ENCODE data around the gene ATXN7L2.

ATXN7L2 gene

GRCh38 chr1:109527846-109528695 is 44.4 kb downstream of the ATXN7L2 start:
- no peak for DNase-seq (ENCODE audit: low read depth)

DNA sequence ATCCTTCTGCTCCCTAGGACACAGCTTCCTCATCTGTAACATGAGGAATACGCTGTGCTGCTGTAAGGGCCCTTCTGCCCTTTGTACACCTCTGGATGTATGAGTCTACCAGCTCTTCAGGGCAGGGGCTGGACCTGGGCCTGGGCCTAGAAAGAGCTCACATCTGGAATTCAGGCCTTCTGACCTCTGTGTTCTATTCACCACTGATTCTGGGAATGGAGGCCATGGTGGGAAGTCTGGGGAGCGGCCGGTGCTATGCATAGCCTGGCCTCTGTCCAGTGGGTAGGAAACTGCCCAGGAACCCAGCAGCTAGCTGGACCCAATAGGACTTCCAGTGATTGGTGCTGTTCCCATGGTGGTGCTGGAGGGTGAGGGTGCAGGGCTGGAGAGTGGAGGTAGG is 45.0 kb downstream of the ATXN7L2 start:
- DNase-seq (ENCODE audit: low read depth) = no peak

- no peak for DNase-seq (ENCODE audit: low read depth)
These were observed 46.3 kb downstream of the ATXN7L2 start for GRCh38 chr1:109529881-109530456.

DNA sequence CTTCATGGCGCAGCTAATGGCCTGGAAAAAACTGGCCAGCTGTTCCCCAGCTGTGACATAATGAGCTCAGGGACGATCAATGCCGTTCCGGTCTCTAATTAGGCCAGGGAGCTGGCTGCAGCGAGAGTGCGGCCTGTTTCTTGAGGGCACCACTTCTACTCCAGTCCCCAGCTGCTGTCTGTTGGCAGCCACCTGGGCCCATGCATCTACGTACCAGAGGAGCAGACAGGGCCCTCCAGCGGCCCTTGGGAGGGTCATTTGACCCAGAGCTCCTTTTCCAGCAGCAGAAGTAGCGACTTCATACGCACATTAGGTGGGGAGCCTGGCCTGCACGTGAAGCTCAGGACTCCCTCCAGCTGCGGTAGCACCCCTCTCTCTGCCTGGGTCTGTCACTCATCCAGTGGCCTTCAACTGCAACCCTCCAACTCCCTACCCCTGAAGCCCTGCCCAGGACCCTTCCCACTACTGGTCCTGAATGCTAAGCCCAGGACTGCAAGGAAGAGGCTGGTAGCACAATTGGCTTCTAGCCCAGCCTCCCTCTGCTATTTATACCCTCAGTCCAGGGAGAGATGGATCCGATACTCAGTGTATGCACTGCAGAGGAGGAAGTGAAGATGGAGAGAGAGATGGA is 46.9 kb downstream of the ATXN7L2 start:
- no peak for DNase-seq (ENCODE audit: low read depth)

- DNase-seq (ENCODE audit: low read depth) = no peak
These were observed 47.7 kb downstream of the ATXN7L2 start for GRCh38 chr1:109531380-109531779.

- DNase-seq (ENCODE audit: low read depth) = no peak
These were observed 48.2 kb downstream of the ATXN7L2 start for GRCh38 chr1:109531826-109532364.

GRCh38 chr1:109532365-109533136 is 48.8 kb downstream of the ATXN7L2 start:
- DNase-seq (ENCODE audit: low read depth) = peak; percentile 76

GRCh38 chr1:109534307-109534858 is 50.7 kb downstream of the ATXN7L2 start:
- no peak for DNase-seq (ENCODE audit: low read depth)

DNA sequence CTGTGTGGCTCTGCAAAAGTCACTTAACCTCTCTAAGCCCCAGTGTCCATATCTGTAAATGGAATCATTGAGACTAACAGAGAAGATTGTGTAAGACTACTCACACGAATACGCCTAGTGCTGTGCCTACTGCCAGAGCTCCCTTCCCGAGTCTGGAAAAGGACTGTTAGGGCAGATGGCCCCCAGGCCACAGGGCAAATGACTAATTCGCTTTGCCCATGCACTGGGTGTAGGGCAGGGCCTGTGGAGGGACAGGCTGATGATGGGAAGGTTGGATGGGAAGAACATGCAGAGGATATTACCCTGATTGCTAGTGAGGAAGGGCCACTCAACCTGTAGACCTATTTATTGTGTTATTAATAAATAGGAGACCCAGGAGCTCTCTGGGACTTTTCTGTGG is 51.8 kb downstream of the ATXN7L2 start:
- DNase-seq (ENCODE audit: low read depth) = no peak

DNA sequence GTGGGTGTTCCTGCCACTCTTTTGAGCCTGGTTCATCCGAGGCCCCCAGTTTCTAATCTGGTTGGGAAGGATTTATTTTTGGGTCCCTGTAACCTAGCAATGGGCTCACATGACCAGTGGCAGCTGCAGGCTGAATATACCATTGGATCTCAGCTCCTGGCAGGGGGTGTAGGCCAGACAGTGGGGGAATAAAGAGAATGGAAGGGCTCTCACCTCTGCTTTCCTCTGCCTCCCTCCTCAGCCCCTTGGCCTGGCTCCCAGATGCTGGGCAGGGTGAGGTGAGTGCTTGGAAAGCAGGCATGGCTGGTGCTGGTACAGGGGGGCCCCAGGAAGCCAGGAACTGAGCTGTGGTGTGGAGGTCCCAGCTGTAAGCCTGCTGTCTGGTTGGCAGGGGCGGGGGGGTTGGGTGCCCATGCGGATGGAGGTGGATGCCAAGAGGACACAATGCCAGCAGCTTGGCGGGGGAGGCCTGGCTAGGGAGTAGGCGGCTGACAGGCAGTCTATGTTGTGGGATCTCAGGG is 52.3 kb downstream of the ATXN7L2 start:
- DNase-seq (ENCODE audit: low read depth) = no peak

DNA sequence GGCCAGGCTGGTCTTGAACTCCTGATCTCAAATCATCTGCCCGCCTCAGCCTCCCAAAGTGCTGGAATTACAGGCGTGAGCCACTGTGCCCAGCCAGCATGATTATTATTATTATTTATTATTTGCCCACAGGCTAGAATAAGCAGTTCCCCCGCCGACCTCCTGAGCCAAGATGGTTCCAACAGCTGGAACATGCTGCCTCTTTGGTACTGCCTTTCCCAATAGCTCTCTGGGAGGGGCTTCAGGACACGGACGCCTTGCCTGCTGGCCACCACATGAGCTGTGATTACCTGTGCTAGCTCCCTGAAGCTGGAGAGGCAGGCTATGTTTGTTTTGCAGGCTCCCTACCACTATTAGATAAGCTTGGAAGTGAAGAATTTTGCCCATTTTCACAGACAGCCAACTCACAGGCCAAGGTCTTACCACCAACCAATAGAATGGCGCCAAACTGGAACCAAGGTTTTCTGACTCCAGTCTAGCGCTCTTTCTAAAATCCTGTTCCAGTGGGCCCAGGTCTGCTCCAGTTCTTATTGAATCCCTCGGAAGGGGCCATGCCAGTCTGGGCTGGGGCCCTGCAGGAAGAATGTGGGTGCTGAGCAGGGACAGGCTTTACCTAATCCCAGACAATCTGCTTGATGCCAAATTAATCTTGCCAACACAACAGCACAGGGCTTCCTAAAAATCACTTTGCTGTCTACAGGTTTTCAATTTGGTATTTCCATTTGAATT is 53.9 kb downstream of the ATXN7L2 start:
- DNase-seq (ENCODE audit: low read depth) = no peak

DNA sequence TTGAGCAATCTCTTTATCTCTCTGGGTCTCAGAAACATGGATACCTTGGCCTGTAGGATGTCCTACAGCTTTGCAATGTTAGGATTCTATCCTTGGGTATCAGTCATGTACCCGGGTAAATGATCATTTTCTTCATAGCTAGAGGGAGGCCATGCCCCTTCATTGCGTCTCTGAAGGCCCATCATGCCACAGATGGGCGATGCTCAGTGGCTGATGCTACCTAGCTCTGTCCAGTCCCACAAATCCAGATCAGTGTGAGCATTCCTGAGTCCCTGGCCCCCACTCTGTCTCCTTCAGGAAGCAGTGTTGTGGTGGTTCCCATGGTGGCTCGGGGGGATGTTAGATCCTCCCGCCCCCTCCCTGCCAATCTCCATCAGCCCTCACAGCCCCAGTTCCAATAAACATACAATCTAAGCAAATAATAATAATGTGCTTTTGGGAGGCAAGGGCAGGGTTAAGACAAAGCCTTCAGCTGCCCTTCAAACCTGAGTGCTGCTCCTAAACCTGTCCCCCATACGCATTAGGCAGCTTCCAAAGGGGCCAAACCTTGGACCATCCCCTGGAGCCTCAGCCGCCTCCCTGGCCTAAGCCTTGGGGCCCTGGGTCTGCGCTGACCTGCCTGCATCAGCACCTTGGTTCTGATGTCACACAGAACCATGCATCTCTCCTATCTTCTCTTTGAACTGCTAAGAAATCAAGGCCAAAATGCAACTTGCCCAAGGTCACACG is 55.3 kb downstream of the ATXN7L2 start:
- DNase-seq (ENCODE audit: low read depth) = no peak

GRCh38 chr1:109539676-109540075 is 56.0 kb downstream of the ATXN7L2 start, which contains the start of gene GPR61:
GPR61 (plus strand) TSS chr1:109539872; CDS start chr1:109543023, 3,151 bp downstream.
- no peak for DNase-seq (ENCODE audit: low read depth)

DNA sequence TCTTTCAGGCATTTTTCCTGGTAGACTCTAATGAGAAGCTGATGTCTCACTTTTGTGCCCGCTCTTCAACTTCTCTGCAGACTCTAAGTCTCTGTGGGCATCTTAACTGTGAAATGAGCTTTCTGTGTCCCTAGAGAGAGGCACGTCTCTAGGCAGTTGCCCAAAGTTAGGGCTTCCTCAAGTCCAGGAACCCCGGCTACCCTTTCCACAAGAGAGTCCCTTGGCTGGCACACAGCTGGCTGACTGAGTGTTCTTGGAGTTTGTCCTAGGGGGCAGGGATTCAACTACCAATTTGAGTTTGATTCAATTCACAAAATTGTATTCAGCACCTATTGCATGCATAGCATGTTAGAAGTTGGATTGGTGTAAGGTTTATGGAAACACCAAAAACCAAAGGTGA is 57.4 kb downstream of the ATXN7L2 start:
- no peak for DNase-seq (ENCODE audit: low read depth)
